Erythroblast (primary cell): Measurements from ENCODE around the gene FBXL7.

Experiments used
- GATA1 ChIP-seq: IDR thresholded peaks from 2 replicates; pipeline ENCODE4 v1.6.1; 2011; ENCODE audit warnings: low read depth, mild to moderate bottlenecking, control low read depth, low read length, moderate library complexity
- POLR2A ChIP-seq: IDR thresholded peaks from 2 replicates; pipeline ENCODE4 v1.6.1; 2011; ENCODE audit warnings: mild to moderate bottlenecking, low read length

DNA sequence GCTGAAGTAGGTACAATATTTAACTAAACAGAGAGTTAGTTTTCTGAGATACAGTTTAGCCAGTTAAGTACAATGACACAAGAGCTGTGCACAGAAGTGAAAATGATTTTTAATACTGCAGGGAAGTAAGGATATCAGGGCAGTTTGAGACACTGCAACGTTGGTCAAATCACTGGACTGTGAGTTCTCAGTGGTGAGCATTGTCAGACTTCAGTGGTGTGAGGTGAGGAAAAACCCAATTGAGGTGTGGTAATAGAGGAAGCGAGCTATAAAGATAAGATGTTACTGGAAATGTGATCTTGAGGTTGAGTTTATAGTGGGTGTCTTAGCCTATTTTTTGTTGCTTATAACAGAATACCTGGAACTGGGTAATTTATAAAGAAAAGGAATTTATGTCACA, 12.8 kb upstream of the FBXL7 start:
- no peak for TF ChIP-seq POLR2A
- no peak for TF ChIP-seq GATA1
